Measurements from ENCODE around the gene TRIP13.

DNA sequence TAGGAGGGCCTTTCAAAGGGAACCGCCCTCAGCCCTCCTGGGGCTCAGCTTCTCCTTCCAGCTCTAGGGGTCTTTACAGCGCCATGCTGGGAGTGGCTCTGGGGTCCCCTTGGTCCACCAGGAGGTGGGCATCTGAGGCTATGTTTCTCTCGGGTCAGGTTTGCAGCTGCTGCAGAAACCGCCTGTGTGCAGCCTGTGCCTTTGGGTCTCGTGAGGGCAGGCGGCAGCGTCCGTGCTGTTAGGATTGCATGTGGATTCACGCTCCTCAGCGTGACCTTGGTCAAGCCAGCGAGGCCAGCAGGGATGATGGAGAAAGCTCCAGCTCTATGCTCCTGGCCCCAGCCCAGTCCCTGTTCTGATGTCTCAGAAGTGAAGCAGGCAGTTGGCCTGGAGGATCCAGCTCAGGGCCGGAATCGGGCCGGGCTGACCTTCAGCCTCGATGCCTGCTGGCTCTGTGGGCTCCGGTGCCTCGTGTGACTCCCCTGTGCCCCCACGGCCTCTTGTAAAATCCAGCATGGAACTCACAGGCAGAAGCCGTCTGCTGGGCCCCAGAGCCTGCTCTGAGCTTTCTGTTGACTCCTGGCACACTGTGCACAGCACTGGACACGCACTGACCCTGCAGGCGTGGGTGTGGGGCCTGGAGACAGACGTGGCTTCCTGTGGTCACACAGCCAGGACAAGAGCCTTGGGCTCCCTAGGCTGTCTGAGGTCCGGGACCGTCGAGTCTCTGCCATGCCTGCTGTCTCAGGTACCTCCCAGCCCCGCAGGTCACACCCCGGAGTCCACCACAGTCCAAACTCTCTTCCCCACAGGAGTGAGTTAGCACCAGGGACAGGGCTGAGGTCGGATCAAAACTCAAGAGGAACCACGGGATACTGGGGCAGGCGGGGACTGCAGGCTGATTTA is 54.3 kb downstream of the TRIP13 start:
- TF ChIP-seq, protein P1, sequence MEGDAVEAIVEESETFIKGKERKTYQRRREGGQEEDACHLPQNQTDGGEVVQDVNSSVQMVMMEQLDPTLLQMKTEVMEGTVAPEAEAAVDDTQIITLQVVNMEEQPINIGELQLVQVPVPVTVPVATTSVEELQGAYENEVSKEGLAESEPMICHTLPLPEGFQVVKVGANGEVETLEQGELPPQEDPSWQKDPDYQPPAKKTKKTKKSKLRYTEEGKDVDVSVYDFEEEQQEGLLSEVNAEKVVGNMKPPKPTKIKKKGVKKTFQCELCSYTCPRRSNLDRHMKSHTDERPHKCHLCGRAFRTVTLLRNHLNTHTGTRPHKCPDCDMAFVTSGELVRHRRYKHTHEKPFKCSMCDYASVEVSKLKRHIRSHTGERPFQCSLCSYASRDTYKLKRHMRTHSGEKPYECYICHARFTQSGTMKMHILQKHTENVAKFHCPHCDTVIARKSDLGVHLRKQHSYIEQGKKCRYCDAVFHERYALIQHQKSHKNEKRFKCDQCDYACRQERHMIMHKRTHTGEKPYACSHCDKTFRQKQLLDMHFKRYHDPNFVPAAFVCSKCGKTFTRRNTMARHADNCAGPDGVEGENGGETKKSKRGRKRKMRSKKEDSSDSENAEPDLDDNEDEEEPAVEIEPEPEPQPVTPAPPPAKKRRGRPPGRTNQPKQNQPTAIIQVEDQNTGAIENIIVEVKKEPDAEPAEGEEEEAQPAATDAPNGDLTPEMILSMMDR (IDR thresholded peaks at IDR 0.05; ENCODE audit: low read depth, low read length) = no peak
- no peak for TF ChIP-seq EZH2phosphoT487 (IDR thresholded peaks at IDR 0.05; ENCODE audit: low read depth)
